Colonic mucosa (tissue), 4 donors: ENCODE data around the gene INPP5A. TPM values are rescaled to one million over a fixed set of nuclear protein-coding genes. Genes with fewer than 3 reads are reported as not detected.
"Not testable (repeated sequence)": the region's sequence is repeated elsewhere in the genome, so short reads cannot be mapped to it uniquely, and the experiment has no call there.

Experiments
- DNase-seq: peaks from one replicate; pipeline ENCODE4 v3.0.0-alpha.2; 2020
- H3K27ac ChIP-seq: fragments of 200-600 bp; one replicate; pipeline ENCODE4 v1.8.0; 2021
- H3K27me3 ChIP-seq: fragments of 200-600 bp; one replicate; pipeline ENCODE4 v1.8.0; 2021
- H3K36me3 ChIP-seq: fragments of 200-600 bp; one replicate; pipeline ENCODE4 v1.8.0; 2021
- H3K4me1 ChIP-seq: fragments of 200-600 bp; one replicate; pipeline ENCODE4 v1.8.0; 2021; ENCODE audit warnings: mild to moderate bottlenecking
- H3K4me3 ChIP-seq: fragments of 200-600 bp; one replicate; pipeline ENCODE4 v1.8.0; 2021
- H3K9ac ChIP-seq, 2 donors: one replicate each; pipeline ENCODE4 v1.7.0; 2013; ENCODE audit warnings: control low read depth in 2 of 2, low read depth in 2 of 2, low read length in 2 of 2
- H3K9me3 ChIP-seq: fragments of 200-600 bp; one replicate; pipeline ENCODE4 v1.8.0; 2021
- intact Hi-C: fragments of 100-400 bp; cut with DNase I; formaldehyde crosslinking; loops from one replicate; pipeline ENCODE4 v1.14.1; 2022
- total RNA-seq, 2 donors: library from RNA; stranded (reverse); fragmentation: NEBNext Ultra II Directional in 1 of 2; extraction: Animal tissue kit (Norgen Biotek cat#: 25700) in 1 of 2; gene quantifications; one replicate each; pipeline ENCODE4 v1.2.1, GENCODE V29; 2021
- TF ChIP-seq, protein P1 (sequence below): fragments of 200-600 bp; IDR thresholded peaks from one replicate; pipeline ENCODE4 v1.8.0; 2022; ENCODE audit warnings: antibody characterized with exemption, mild to moderate bottlenecking
- donor health status: healthy.
- donor health status: DM: no; HTN: no; CAD: no.
- donor health status: DM: no; HTN: no; CAD: no.

Gene INPP5A
- total RNA-seq, 2 donors from 2014 or later: 29.9 to 41.5 TPM

GRCh38 chr10:132595021-132595420 lies 57.4 kb downstream of the INPP5A start:
- no peak for DNase-seq
- H3K9ac ChIP-seq: no peak overlapping the region
- no peaks in the 10 kb centered on the region for H3K9me3 ChIP-seq
- no peaks in the 10 kb centered on the region for H3K27me3 ChIP-seq
- intact Hi-C loops: no loop called here
- no peak overlapping the region for H3K27ac ChIP-seq
- TF ChIP-seq, protein P1, sequence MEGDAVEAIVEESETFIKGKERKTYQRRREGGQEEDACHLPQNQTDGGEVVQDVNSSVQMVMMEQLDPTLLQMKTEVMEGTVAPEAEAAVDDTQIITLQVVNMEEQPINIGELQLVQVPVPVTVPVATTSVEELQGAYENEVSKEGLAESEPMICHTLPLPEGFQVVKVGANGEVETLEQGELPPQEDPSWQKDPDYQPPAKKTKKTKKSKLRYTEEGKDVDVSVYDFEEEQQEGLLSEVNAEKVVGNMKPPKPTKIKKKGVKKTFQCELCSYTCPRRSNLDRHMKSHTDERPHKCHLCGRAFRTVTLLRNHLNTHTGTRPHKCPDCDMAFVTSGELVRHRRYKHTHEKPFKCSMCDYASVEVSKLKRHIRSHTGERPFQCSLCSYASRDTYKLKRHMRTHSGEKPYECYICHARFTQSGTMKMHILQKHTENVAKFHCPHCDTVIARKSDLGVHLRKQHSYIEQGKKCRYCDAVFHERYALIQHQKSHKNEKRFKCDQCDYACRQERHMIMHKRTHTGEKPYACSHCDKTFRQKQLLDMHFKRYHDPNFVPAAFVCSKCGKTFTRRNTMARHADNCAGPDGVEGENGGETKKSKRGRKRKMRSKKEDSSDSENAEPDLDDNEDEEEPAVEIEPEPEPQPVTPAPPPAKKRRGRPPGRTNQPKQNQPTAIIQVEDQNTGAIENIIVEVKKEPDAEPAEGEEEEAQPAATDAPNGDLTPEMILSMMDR: no peak
- H3K36me3 ChIP-seq: no peaks in the 10 kb centered on the region
- H3K4me1 ChIP-seq: peaks cover 24% of the 10 kb centered on the region
- no peak overlapping the region for H3K4me3 ChIP-seq

DNA sequence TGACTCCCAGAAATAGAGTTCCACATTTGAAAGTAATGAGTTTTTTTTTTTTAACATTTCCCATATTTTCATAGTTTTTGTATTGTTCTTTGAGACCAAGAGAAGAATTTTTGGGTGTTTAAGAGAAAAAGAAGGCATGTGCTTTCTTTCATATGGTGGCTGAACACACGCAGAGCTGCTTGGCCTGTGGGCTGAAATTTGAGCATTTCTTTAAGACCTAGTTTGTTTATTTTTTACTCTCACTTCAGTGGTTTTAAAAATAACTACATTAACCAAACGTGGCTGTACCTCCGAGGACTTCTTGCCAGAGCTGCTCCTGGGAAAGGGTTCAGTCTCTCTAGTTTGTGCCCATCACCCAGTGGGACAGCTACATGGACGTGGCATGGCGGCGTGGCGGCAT lies 58.3 kb downstream of the INPP5A start:
- intact Hi-C loops: no loop called here

GRCh38 chr10:132596742-132597279 lies 59.2 kb downstream of the INPP5A start:
- intact Hi-C loops: no loop called here
- H3K9ac ChIP-seq: no peak overlapping the region
- H3K4me1 ChIP-seq: peaks cover 17% of the 10 kb centered on the region
- TF ChIP-seq, protein P1: no peak
- H3K27ac ChIP-seq: no peak overlapping the region
- H3K4me3 ChIP-seq: no peak overlapping the region
- H3K27me3 ChIP-seq: no peaks in the 10 kb centered on the region
- no peak for DNase-seq
- H3K9me3 ChIP-seq: no peaks in the 10 kb centered on the region
- no peaks in the 10 kb centered on the region for H3K36me3 ChIP-seq

More for the DNA sequence above, 58.3 kb downstream of the INPP5A start:
- H3K27me3 ChIP-seq: no peaks in the 10 kb centered on the region
- no peak overlapping the region for H3K9ac ChIP-seq
- H3K4me3 ChIP-seq: no peak overlapping the region
- peaks cover 18% of the 10 kb centered on the region for H3K4me1 ChIP-seq
- no peaks in the 10 kb centered on the region for H3K9me3 ChIP-seq
- DNase-seq: no peak
- H3K36me3 ChIP-seq: no peaks in the 10 kb centered on the region
- no peak overlapping the region for H3K27ac ChIP-seq
- TF ChIP-seq, protein P1: no peak

- Histone ChIP-seq H3K9me3 (no peaks in the 10 kb centered on the region), H3K4me3 (no peak overlapping the region), H3K4me1 (peaks cover 8% of the 10 kb centered on the region), H3K9ac (no peak overlapping the region), H3K27ac (no peak overlapping the region), H3K27me3 (no peaks in the 10 kb centered on the region), H3K36me3 (no peaks in the 10 kb centered on the region)
- intact Hi-C loops: no loop called here
- no peak for DNase-seq
- TF ChIP-seq, protein P1: no peak
Measured at GRCh38 chr10:132597654-132598053, 60.1 kb downstream of the INPP5A start.

DNA sequence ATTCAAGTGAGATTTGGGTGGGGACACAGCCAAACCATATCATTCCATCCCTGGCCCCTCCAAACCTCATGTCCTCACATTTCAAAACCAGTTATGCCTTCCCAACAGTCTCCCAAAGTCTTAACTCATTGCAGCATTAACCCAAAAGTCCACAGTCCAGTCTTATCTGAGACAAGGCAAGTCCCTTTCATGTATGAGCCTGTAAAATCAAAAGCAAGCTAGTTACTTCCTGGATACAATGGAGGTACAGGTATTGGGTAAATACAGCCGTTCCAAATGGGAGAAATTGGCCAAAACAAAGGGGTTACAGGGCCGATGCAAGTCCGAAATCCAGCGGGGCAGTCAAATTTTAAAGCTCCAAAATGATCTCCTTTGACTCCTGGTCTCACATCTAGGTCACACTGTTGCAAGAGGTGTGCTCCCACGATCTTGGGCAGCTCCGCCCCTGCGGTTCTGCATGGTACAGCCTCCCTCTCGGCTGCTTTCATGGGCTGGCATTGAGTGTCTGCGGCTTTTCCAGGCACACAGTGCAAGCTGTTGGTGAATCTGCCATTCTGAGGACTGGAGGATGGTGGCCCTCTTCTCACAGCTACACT lies 61.5 kb downstream of the INPP5A start:
- H3K9ac ChIP-seq, H3K9me3 ChIP-seq, H3K36me3 ChIP-seq, H3K27me3 ChIP-seq, intact Hi-C loops, H3K4me1 ChIP-seq, H3K4me3 ChIP-seq, H3K27ac ChIP-seq: not testable (repeated sequence)
- peak; percentile 55 for DNase-seq

DNA sequence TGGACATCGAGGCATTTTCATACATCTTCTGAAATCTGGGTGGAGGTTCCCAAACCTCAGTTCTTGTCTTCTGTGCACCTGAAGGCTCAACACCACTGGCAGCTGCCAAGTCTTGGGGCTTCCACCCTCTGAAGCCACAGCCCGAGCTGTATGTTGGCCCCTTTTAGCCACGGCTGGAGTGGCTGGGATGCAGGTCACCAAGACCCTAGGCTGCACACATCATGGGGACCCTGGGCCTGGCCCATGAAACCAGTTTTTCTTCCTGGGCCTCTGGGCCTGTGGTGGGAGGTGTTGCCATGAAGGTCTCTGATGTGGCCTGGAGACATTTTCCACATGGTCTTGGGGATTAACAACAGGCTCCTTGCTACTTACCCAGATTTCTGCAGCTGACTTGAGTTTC lies 62.1 kb downstream of the INPP5A start:
- Histone ChIP-seq H3K27ac (no peak overlapping the region), H3K4me3 (no peak overlapping the region), H3K27me3 (no peaks in the 10 kb centered on the region), H3K9me3 (no peaks in the 10 kb centered on the region), H3K9ac (no peak overlapping the region), H3K36me3 (no peaks in the 10 kb centered on the region), H3K4me1 (no peaks in the 10 kb centered on the region)
- TF ChIP-seq, protein P1: no peak
- no peak for DNase-seq
- intact Hi-C loops: no loop called here
